ENCODE results near the gene OVOL1. TPM values are rescaled to one million over a fixed set of nuclear protein-coding genes. Genes with fewer than 3 reads are reported as not detected.
A peak's percentile ranks its signal among the peaks of the same experiment; 100 is the strongest.

OVOL1 gene
- total and polyA plus RNA-seq, 7 donors, result 16.6 to 30.0 (median 22.7) TPM; not detected in 4

GRCh38 chr11:65790902-65791650, 4.2 kb downstream of the OVOL1 start:
- TF ChIP-seq POLR2AphosphoS5 (IDR thresholded peaks at IDR 0.05), result no peak
- TF ChIP-seq CTCF (IDR thresholded peaks at IDR 0.05), result no peak
- no peak for TF ChIP-seq POLR2A (IDR thresholded peaks at IDR 0.05)
- TF ChIP-seq EP300 (IDR thresholded peaks at IDR 0.05), result no peak
- 26 to 74% methylated on average over 18 of the region's 18 CpGs for WGBS, 2 donors
- Histone ChIP-seq H3K27me3 (peaks cover 23 to 45% (median 27%) of the 10 kb centered on the region in 3 donors), H3K4me1 (peaks cover 0 to 22% (median 21%) of the 10 kb centered on the region in 4 donors), H3K27ac (no peak overlapping the region), H3K9me3 (no peaks in the 10 kb centered on the region), H3K4me3 (no peak overlapping the region), H3K36me3 (no peaks in the 10 kb centered on the region)
- DNase-seq, result no peak
- intact Hi-C loops (cut with DNase I), result no loop called here

- Histone ChIP-seq H3K4me1 (peaks cover 0 to 16% (median 15%) of the 10 kb centered on the region in 4 donors), H3K27me3 (peaks cover 16 to 38% (median 20%) of the 10 kb centered on the region in 3 donors), H3K36me3 (no peaks in the 10 kb centered on the region), H3K4me3 (no peak overlapping the region), H3K9me3 (no peaks in the 10 kb centered on the region), H3K27ac (no peak overlapping the region)
- TF ChIP-seq EP300 (IDR thresholded peaks at IDR 0.05) (no peak), CTCF (IDR thresholded peaks at IDR 0.05) (no peak), POLR2A (IDR thresholded peaks at IDR 0.05) (peak in 1 of 2 donors; percentile 14), POLR2AphosphoS5 (IDR thresholded peaks at IDR 0.05) (no peak)
- intact Hi-C loops (cut with DNase I), result no loop called here
- no peak for DNase-seq
- WGBS, 2 donors, result 10 to 34% methylated on average over 13 of the region's 13 CpGs
Measured at GRCh38 chr11:65791719-65792213, 4.9 kb downstream of the OVOL1 start.

GRCh38 chr11:65792456-65792855, 5.6 kb downstream of the OVOL1 start:
- TF ChIP-seq CTCF (IDR thresholded peaks at IDR 0.05), result no peak
- no peak for TF ChIP-seq POLR2A (IDR thresholded peaks at IDR 0.05)
- TF ChIP-seq EP300 (IDR thresholded peaks at IDR 0.05), result no peak
- no peak for TF ChIP-seq POLR2AphosphoS5 (IDR thresholded peaks at IDR 0.05)
- H3K27ac ChIP-seq, result no peak overlapping the region
- H3K4me1 ChIP-seq, result peaks cover 0 to 9% (median 8%) of the 10 kb centered on the region in 4 donors
- H3K27me3 ChIP-seq, result peaks cover 10 to 35% (median 16%) of the 10 kb centered on the region in 3 donors
- H3K4me3 ChIP-seq, result no peak overlapping the region
- WGBS, 2 donors, result 35 to 78% methylated on average over 16 of the region's 16 CpGs
- no peak for DNase-seq
- no peaks in the 10 kb centered on the region for H3K36me3 ChIP-seq
- intact Hi-C loops (cut with DNase I), result no loop called here
- no peaks in the 10 kb centered on the region for H3K9me3 ChIP-seq

- H3K36me3 ChIP-seq, result no peaks in the 10 kb centered on the region
- no peaks in the 10 kb centered on the region for H3K9me3 ChIP-seq
- no peak for TF ChIP-seq POLR2A (IDR thresholded peaks at IDR 0.05)
- no peak for TF ChIP-seq POLR2AphosphoS5 (IDR thresholded peaks at IDR 0.05)
- no peak for TF ChIP-seq EP300 (IDR thresholded peaks at IDR 0.05)
- TF ChIP-seq CTCF (IDR thresholded peaks at IDR 0.05), result no peak
- peaks cover 0 to 2% (median 1%) of the 10 kb centered on the region in 4 donors for H3K4me1 ChIP-seq
- intact Hi-C loops (cut with DNase I), result no loop called here
- H3K27me3 ChIP-seq, result peaks cover 3 to 35% (median 16%) of the 10 kb centered on the region in 3 donors
- no peak overlapping the region for H3K27ac ChIP-seq
- no peak overlapping the region for H3K4me3 ChIP-seq
- WGBS, 2 donors, result 11 to 61% methylated on average over 16 of the region's 16 CpGs
- no peak for DNase-seq
Measured at GRCh38 chr11:65793144-65793581, 6.3 kb downstream of the OVOL1 start.

Data from sigmoid colon (tissue), 7 donors.